Transverse colon (tissue), 4 donors: ENCODE data around the gene ETV6.

ENCODE experiments used
- CTCF ChIP-seq, 5 experiments: fragments of 200-600 bp in 3 of 5; fragments of 450-650 bp in 2 of 5; sonication (generic) in 3 of 5; IDR thresholded peaks; 1 replicate in 2 of 5; 2 replicates in 3 of 5; pipeline ENCODE4 v1.5.1; 2016 to 2017; ENCODE audit warnings: antibody characterized with exemption in 5 of 5, inconsistent platforms in 3 of 5, mild to moderate bottlenecking in 2 of 5, moderate library complexity in 1 of 5
- EP300 ChIP-seq: sonication (generic); formaldehyde crosslinking; IDR thresholded peaks from one replicate; pipeline ENCODE4 v1.6.1; 2017; ENCODE audit warnings: antibody characterized with exemption, low read depth
- POLR2A ChIP-seq: fragments of 450-650 bp; IDR thresholded peaks from one replicate; pipeline ENCODE4 v1.6.1; 2016; ENCODE audit warnings: antibody characterized with exemption, mild to moderate bottlenecking, moderate library complexity
- POLR2AphosphoS5 ChIP-seq, 3 donors: sonication (generic); formaldehyde crosslinking; IDR thresholded peaks; one replicate each; pipeline ENCODE4 v1.6.1; 2016; ENCODE audit warnings: antibody characterized with exemption in 3 of 3

- no peak for TF ChIP-seq CTCF (IDR thresholded peaks at IDR 0.05)
- no peak for TF ChIP-seq POLR2A
- TF ChIP-seq POLR2AphosphoS5 (IDR thresholded peaks at IDR 0.05), result no peak
- TF ChIP-seq EP300, result no peak
These were observed 75.4 kb downstream of the ETV6 start for GRCh38 chr12:11724888-11725311.
